B cell (primary cell): ENCODE results near the gene PIP5KL1. TPM values are rescaled to one million over a fixed set of nuclear protein-coding genes. Genes with fewer than 3 reads are reported as not detected.

ENCODE experiments used
- ATAC-seq: fragments of 200-7000 bp; cut with Tn5 transposase; one replicate; pipeline ENCODE4 v1.10.0; 2021; ENCODE audit warnings: low read depth, mild to moderate bottlenecking, moderate number of reproducible peaks, moderate library complexity
- CTCF ChIA-PET: fragments of 350-600 bp; sonication (Branson Sonifier 250); formaldehyde crosslinking; loops from one replicate; lab custom pipeline; 2021; ENCODE audit warnings: antibody characterized with exemption, inconsistent platforms; lab: Charles Lee
- POLR2A ChIA-PET: fragments of 350-600 bp; sonication (Branson Sonifier 250); formaldehyde crosslinking; loops from one replicate; lab custom pipeline; 2021; ENCODE audit warnings: antibody characterized with exemption; lab: Charles Lee
- DNase-seq: peaks from one replicate; pipeline ENCODE4 v3.0.0; 2013
- H2AFZ ChIP-seq: 2 replicates; pipeline ENCODE4 v1.6.1; 2012; ENCODE audit warnings: mild to moderate bottlenecking, low read depth, low read length; ENCODE audit not compliant: insufficient read depth, poor library complexity, severe bottlenecking
- H3K27ac ChIP-seq, 2 donors: 1 replicate in 1 of 2; 2 replicates in 1 of 2; pipeline ENCODE4 v1.5.1; 2012 to 2013; ENCODE audit warnings: low read length in 2 of 2, mild to moderate bottlenecking in 2 of 2, moderate library complexity in 1 of 2
- H3K27me3 ChIP-seq, 4 experiments: fragments of 200-600 bp in 1 of 4; sonication (generic) in 1 of 4; replicated peaks in 1 of 4; 1 replicate in 2 of 4; 2 replicates in 2 of 4; pipeline versions ENCODE4 v1.6.1 to v1.7.0; 2013 to 2016; ENCODE audit warnings: low read length in 3 of 4, mild to moderate bottlenecking in 2 of 4, mixed read lengths in 1 of 4, moderate library complexity in 1 of 4; ENCODE audit not compliant: insufficient read depth in 4 of 4, control insufficient read depth in 3 of 4; ENCODE audit errors: control extremely low read depth in 1 of 4
- H3K36me3 ChIP-seq, 2 experiments: replicated peaks in 1 of 2; 1 replicate in 1 of 2; 2 replicates in 1 of 2; pipeline versions ENCODE4 v1.6.1 to v1.7.1; 2013; ENCODE audit warnings: low read length in 1 of 2; ENCODE audit not compliant: insufficient read depth in 2 of 2, control insufficient read depth in 1 of 2; ENCODE audit errors: control extremely low read depth in 1 of 2, extremely low read depth in 1 of 2
- H3K4me1 ChIP-seq, 2 donors: fragments of 200-600 bp in 1 of 2; sonication (generic) in 1 of 2; 1 replicate in 1 of 2; 2 replicates in 1 of 2; pipeline versions ENCODE4 v1.5.1 to v1.6.1; 2013 to 2017; ENCODE audit warnings: low read length in 2 of 2; ENCODE audit not compliant: control insufficient read depth in 2 of 2, insufficient read depth in 2 of 2
- H3K4me2 ChIP-seq: replicated peaks from 2 replicates; pipeline ENCODE3; 2012; ENCODE audit warnings: mild to moderate bottlenecking, low read depth, low read length; ENCODE audit not compliant: poor library complexity, severe bottlenecking
- H3K4me3 ChIP-seq, 5 experiments: fragments of 200-600 bp in 1 of 5; sonication (generic) in 1 of 5; 1 replicate in 3 of 5; 2 replicates in 2 of 5; pipeline versions ENCODE4 v1.5.1 to v1.7.0; 2011 to 2016; ENCODE audit warnings: low read length in 4 of 5, mild to moderate bottlenecking in 4 of 5, low read depth in 2 of 5, control low read depth in 1 of 5, moderate library complexity in 1 of 5; ENCODE audit not compliant: insufficient read depth in 1 of 5; ENCODE audit errors: control extremely low read depth in 1 of 5, extremely low read depth in 1 of 5
- H3K79me2 ChIP-seq: fragments of 200-600 bp; sonication (generic); one replicate; pipeline ENCODE4 v1.6.0; 2016; ENCODE audit warnings: low read length; ENCODE audit not compliant: control insufficient read depth, insufficient read depth
- H3K9ac ChIP-seq: fragments of 200-600 bp; sonication (generic); 2 replicates; pipeline ENCODE4 v1.6.1; 2017; ENCODE audit warnings: mild to moderate bottlenecking, low read length, moderate library complexity
- H3K9me3 ChIP-seq, 3 donors: one replicate each; pipeline versions ENCODE4 v1.6.1 to v1.7.1; 2013; ENCODE audit warnings: low read length in 2 of 3; ENCODE audit not compliant: control insufficient read depth in 2 of 3, insufficient read depth in 1 of 3; ENCODE audit errors: control extremely low read depth in 1 of 3
- H4K20me1 ChIP-seq: 2 replicates; pipeline ENCODE4 v1.6.0; 2012; ENCODE audit warnings: mild to moderate bottlenecking, low read length; ENCODE audit not compliant: insufficient read depth, control insufficient read depth, poor library complexity, severe bottlenecking
- H3K27ac Mint-ChIP-seq: one replicate; pipeline ENCODE4 v1.8.0; 2021; ENCODE audit warnings: mixed read lengths
- H3K27me3 Mint-ChIP-seq: one replicate; pipeline ENCODE4 v1.8.0; 2021; ENCODE audit warnings: mixed read lengths
- H3K4me1 Mint-ChIP-seq: one replicate; pipeline ENCODE4 v1.8.0; 2021; ENCODE audit warnings: mixed read lengths
- H3K4me3 Mint-ChIP-seq: one replicate; pipeline ENCODE4 v1.8.0; 2021; ENCODE audit warnings: mixed read lengths
- H3K9me3 Mint-ChIP-seq: one replicate; pipeline ENCODE4 v1.8.0; 2022; ENCODE audit warnings: mixed read lengths; ENCODE audit not compliant: insufficient read depth
- EZH2 ChIP-seq: IDR thresholded peaks from 2 replicates; pipeline ENCODE4 v1.6.1; 2012; ENCODE audit warnings: borderline replicate concordance, low read depth, mild to moderate bottlenecking, moderate library complexity, low read length; ENCODE audit not compliant: insufficient read depth, poor library complexity, severe bottlenecking
- WGBS: methylation state at CpG from one replicate; pipeline ENCODE4 v1.1.5; 2013; ENCODE audit warnings: missing lambda C conversion rate; ENCODE audit not compliant: insufficient coverage; 5-methylcytosine and 5-hydroxymethylcytosine counted together
- intact Hi-C: fragments of 100-400 bp; cut with micrococcal nuclease; formaldehyde crosslinking; loops from one replicate; pipeline ENCODE4 v1.10.0; 2022
- polyA plus RNA-seq: library from polyadenylated mRNA; depleted of rRNA; stranded (reverse); fragments of >200 nt; gene quantifications from 2 replicates; pipeline ENCODE4 v1.2.3, GENCODE V29; 2012
- total RNA-seq, 2 donors: library from RNA; stranded (reverse); fragments of 120-200 nt in 1 of 2; gene quantifications; 1 replicate in 1 of 2; 2 replicates in 1 of 2; pipeline versions ENCODE4 v1.2.3 to v1.2.4, GENCODE V29; 2013 to 2022
- TF ChIP-seq, protein P1 (sequence below): fragments of 200-600 bp; IDR thresholded peaks from one replicate; pipeline ENCODE4 v1.8.0; 2022; ENCODE audit warnings: antibody characterized with exemption, mild to moderate bottlenecking

The PIP5KL1 gene
- total and polyA plus RNA-seq, 2 donors (not counting 1 experiment from before 2014, with no cell fraction given), result 0.75 to 1.4 TPM

DNA sequence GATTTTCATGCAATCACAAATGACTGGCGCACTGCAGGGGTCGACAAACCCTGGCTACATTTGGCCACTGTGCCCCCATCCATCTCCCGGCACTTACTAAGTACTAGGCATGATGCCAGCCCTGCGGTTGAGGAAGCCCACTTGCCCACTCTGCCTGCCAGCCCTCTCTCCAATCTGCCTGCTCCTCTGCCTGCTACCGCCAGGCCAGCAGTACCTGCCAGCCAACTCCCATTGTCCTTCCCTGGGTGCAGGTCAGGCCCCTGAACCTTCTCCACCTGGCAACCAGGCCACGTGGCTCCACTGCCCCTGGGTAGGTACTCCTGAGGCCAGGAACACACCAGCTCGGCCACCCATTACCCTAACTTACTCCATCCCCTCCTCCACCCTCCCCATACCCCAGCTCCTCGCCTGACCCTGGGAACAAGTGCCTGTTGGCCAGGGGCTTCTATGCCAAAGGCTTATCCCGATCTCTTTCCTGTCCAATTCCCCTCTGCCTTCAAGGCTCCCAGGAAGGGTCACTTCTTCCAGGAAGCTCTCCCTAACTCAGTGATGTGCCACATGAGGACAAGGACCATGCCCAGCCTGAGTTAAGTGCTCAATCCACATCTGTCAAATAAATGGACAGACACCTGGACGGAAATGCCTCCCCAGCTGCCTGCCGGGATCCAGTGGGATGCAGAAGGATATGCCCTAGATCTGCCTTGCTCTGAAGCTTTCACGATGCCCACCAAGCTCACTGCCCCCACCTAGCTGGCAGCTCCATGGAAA is 43.6 kb upstream of the PIP5KL1 start:
- H3K27ac Mint-ChIP-seq, result peak overlapping the region; percentile 89
- peak overlapping the region; percentile 71 for H3K4me3 Mint-ChIP-seq
- H4K20me1 ChIP-seq, result peaks cover 90% of the 10 kb centered on the region
- 86% methylated on average over 12 of the region's 12 CpGs for WGBS
- H3K27me3 ChIP-seq, result no peaks in the 10 kb centered on the region
- peaks cover 93% of the 10 kb centered on the region for H3K4me1 Mint-ChIP-seq
- no peaks in the 10 kb centered on the region for H3K9me3 Mint-ChIP-seq
- H3K27me3 Mint-ChIP-seq, result no peaks in the 10 kb centered on the region
- ATAC-seq, result no peak
- H3K4me1 ChIP-seq, result peaks cover 98 to 100% of the 10 kb centered on the region in 2 donors
- ChIA-PET CTCF (interaction anchor here (1.1 to 20.6 kb wide), 4 partner anchors 16 to 57 kb away, joined by 3 to 282 read pairs (median 96); no protein-coding TSS in a partner anchor), POLR2A (interaction anchor here (0.5 to 15.3 kb wide), 3 partner anchors 19 to 57 kb away, joined by 5 to 212 read pairs (median 6); no protein-coding TSS in a partner anchor)
- H3K36me3 ChIP-seq, result peaks cover 0 to 34% of the 10 kb centered on the region in 2 experiments
- no peak for DNase-seq
- intact Hi-C loops, result loop anchor here (5.0 kb wide), 1 partner anchor 33 kb away; no protein-coding TSS in a partner anchor
- H3K27ac ChIP-seq, result peak overlapping the region; percentile 1 to 97
- no peaks in the 10 kb centered on the region for H3K9me3 ChIP-seq
- no peak overlapping the region for H3K4me3 ChIP-seq
- no peak for TF ChIP-seq EZH2
- TF ChIP-seq, protein P1, sequence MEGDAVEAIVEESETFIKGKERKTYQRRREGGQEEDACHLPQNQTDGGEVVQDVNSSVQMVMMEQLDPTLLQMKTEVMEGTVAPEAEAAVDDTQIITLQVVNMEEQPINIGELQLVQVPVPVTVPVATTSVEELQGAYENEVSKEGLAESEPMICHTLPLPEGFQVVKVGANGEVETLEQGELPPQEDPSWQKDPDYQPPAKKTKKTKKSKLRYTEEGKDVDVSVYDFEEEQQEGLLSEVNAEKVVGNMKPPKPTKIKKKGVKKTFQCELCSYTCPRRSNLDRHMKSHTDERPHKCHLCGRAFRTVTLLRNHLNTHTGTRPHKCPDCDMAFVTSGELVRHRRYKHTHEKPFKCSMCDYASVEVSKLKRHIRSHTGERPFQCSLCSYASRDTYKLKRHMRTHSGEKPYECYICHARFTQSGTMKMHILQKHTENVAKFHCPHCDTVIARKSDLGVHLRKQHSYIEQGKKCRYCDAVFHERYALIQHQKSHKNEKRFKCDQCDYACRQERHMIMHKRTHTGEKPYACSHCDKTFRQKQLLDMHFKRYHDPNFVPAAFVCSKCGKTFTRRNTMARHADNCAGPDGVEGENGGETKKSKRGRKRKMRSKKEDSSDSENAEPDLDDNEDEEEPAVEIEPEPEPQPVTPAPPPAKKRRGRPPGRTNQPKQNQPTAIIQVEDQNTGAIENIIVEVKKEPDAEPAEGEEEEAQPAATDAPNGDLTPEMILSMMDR, result no peak
- no peak overlapping the region for H2AFZ ChIP-seq
- H3K9ac ChIP-seq, result no peak overlapping the region
- peaks cover 99% of the 10 kb centered on the region for H3K79me2 ChIP-seq
- H3K4me2 ChIP-seq, result peak overlapping the region; percentile 76
